ENCODE measurements around the gene TMCC1. TPM values are rescaled to one million over a fixed set of nuclear protein-coding genes. Genes with fewer than 3 reads are reported as not detected.

Gene TMCC1
- total RNA-seq, 1 donor from 2014 or later: 36.9 TPM

- Mint-ChIP-seq H3K4me1 (no peaks in the 10 kb centered on the region), H3K27me3 (ENCODE audit: low read depth) (no peaks in the 10 kb centered on the region), H3K36me3 (ENCODE audit: low read depth) (no peaks in the 10 kb centered on the region), H3K4me3 (no peak overlapping the region), H3K27ac (ENCODE audit: unreplicated experiment) (no peak overlapping the region), H3K9me3 (no peaks in the 10 kb centered on the region)
- no peak for TF ChIP-seq CTCF (conservative IDR thresholded peaks at IDR 0.05)
- DNase-seq (ENCODE audit: low read depth, low spot score): no peak
These were observed 177.7 kb downstream of the TMCC1 start for GRCh38 chr3:129715854-129716253.

- no peaks in the 10 kb centered on the region for H3K36me3 Mint-ChIP-seq (ENCODE audit: low read depth)
- no peak overlapping the region for H3K27ac Mint-ChIP-seq (ENCODE audit: unreplicated experiment)
These were observed 185.1 kb downstream of the TMCC1 start for GRCh38 chr3:129708328-129708861.

GRCh38 chr3:129705274-129705673 lies 188.2 kb downstream of the TMCC1 start:
- DNase-seq (ENCODE audit: low read depth, low spot score): no peak
- Mint-ChIP-seq H3K4me3 (no peak overlapping the region), H3K4me1 (peaks cover 19% of the 10 kb centered on the region), H3K9me3 (no peaks in the 10 kb centered on the region), H3K27ac (ENCODE audit: unreplicated experiment) (no peak overlapping the region), H3K36me3 (ENCODE audit: low read depth) (no peaks in the 10 kb centered on the region), H3K27me3 (ENCODE audit: low read depth) (no peaks in the 10 kb centered on the region)
- no peak for TF ChIP-seq CTCF (conservative IDR thresholded peaks at IDR 0.05)

More at GRCh38 chr3:129708328-129708861, 185.1 kb downstream of the TMCC1 start:
- H3K4me1 Mint-ChIP-seq: peaks cover 7% of the 10 kb centered on the region
- no peak for DNase-seq (ENCODE audit: low read depth, low spot score)
- no peak for TF ChIP-seq CTCF (conservative IDR thresholded peaks at IDR 0.05)
- no peaks in the 10 kb centered on the region for H3K9me3 Mint-ChIP-seq
- H3K4me3 Mint-ChIP-seq: no peak overlapping the region
- H3K27me3 Mint-ChIP-seq (ENCODE audit: low read depth): no peaks in the 10 kb centered on the region

GRCh38 chr3:129703913-129704312 lies 189.6 kb downstream of the TMCC1 start:
- H3K27me3 Mint-ChIP-seq (ENCODE audit: low read depth): no peaks in the 10 kb centered on the region
- H3K36me3 Mint-ChIP-seq (ENCODE audit: low read depth): peaks cover 2% of the 10 kb centered on the region
- TF ChIP-seq CTCF (conservative IDR thresholded peaks at IDR 0.05): no peak
- no peak overlapping the region for H3K4me3 Mint-ChIP-seq
- peaks cover 28% of the 10 kb centered on the region for H3K4me1 Mint-ChIP-seq
- no peaks in the 10 kb centered on the region for H3K9me3 Mint-ChIP-seq
- no peak for DNase-seq (ENCODE audit: low read depth, low spot score)
- no peak overlapping the region for H3K27ac Mint-ChIP-seq (ENCODE audit: unreplicated experiment)

DNA sequence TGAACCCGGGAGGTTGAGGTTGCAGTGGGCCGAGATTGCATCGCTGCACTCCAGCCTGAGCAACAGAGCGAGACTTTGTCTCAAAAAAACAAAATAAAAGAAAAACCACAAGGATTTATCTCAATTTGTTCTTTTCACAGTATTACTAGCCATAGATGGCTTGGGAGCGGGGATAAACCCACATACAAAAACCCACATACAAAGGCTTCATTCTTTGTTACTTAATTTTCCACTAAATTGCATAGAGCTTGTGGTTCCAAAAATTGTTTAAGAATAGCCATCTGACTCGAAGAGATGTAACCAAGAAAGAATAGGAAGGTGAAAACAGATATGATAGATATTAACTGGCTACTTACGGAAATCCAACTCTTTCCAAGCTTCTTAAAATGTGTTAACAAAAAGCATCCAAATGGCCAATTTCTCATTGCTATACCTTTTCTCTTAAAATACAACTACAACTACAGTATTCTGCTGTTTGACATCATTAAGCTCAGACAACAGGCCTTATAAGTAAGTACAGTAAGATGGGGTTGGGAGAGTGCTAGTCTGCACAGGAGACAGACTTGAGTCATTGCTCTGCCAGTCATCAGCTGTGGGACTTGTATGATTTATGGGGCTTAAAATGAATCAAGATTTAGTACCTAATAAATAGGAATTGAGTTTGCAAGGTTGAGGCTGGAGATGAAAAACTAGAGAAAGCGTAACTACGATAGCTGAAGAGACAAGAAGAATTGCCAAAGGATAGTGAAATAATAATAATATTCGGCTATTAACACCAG lies 190.4 kb downstream of the TMCC1 start:
- H3K9me3 Mint-ChIP-seq: peaks cover under 1% of the 10 kb centered on the region
- no peak for TF ChIP-seq CTCF (conservative IDR thresholded peaks at IDR 0.05)
- no peak overlapping the region for H3K27ac Mint-ChIP-seq (ENCODE audit: unreplicated experiment)
- no peak for DNase-seq (ENCODE audit: low read depth, low spot score)
- H3K4me1 Mint-ChIP-seq: peaks cover 30% of the 10 kb centered on the region
- H3K27me3 Mint-ChIP-seq (ENCODE audit: low read depth): no peaks in the 10 kb centered on the region
- H3K4me3 Mint-ChIP-seq: no peak overlapping the region
- peaks cover 3% of the 10 kb centered on the region for H3K36me3 Mint-ChIP-seq (ENCODE audit: low read depth)

All from neural crest cell (in vitro differentiated cells).